ENCODE results near the gene ZNF793.

The ZNF793 gene

DNA sequence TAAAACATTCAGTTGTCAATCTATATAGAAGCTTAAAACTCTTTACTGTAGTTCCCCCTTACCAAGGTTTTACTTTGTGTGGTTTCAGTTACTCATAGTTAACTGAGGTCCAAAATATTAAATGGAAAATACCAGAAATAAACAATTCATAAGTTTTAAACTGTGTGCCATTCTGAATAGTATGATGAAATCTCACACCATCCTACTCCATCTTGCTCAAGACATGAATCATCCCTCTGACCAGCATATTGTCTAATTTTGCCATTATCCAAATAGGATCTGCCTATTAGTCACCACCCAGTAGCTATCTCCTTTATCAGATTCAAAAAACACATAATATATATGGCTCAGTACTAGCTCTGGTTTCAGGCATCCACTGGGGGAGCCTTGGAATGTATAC lies 65.5 kb downstream of the ZNF793 start:
- DNase-seq, result no peak

GRCh38 chr19:37583340-37583739 lies 76.6 kb downstream of the ZNF793 start:
- no peak for DNase-seq
